Measurements from ENCODE around the gene VPS13D.

- TF ChIP-seq EZH2 (IDR thresholded peaks at IDR 0.05; ENCODE audit: borderline replicate concordance, low read length) = no peak
- TF ChIP-seq, protein P1, sequence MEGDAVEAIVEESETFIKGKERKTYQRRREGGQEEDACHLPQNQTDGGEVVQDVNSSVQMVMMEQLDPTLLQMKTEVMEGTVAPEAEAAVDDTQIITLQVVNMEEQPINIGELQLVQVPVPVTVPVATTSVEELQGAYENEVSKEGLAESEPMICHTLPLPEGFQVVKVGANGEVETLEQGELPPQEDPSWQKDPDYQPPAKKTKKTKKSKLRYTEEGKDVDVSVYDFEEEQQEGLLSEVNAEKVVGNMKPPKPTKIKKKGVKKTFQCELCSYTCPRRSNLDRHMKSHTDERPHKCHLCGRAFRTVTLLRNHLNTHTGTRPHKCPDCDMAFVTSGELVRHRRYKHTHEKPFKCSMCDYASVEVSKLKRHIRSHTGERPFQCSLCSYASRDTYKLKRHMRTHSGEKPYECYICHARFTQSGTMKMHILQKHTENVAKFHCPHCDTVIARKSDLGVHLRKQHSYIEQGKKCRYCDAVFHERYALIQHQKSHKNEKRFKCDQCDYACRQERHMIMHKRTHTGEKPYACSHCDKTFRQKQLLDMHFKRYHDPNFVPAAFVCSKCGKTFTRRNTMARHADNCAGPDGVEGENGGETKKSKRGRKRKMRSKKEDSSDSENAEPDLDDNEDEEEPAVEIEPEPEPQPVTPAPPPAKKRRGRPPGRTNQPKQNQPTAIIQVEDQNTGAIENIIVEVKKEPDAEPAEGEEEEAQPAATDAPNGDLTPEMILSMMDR (conservative IDR thresholded peaks at IDR 0.05 in 1 of 2, IDR thresholded peaks at IDR 0.05 in 1 of 2; ENCODE audit: extremely low read depth in 1 of 2, insufficient read depth in 1 of 2, low read depth in 1 of 2, low read length in 2 of 2) = no peak
These were observed 175.7 kb downstream of the VPS13D start for GRCh38 chr1:12405325-12406210.

All from mammary epithelial cell (primary cell).